Pulmonary artery endothelial cell (primary cell): Measurements from ENCODE around the gene IL1R2. TPM values are rescaled to one million over a fixed set of nuclear protein-coding genes. Genes with fewer than 3 reads are reported as not detected.
"Not testable (repeated sequence)": the region's sequence is repeated elsewhere in the genome, so short reads cannot be mapped to it uniquely, and the experiment has no call there.

Experiments used
- DNase-seq: peaks from one replicate; pipeline ENCODE4 v3.0.0-alpha.2; 2011; ENCODE audit warnings: low read depth, low spot score
- total RNA-seq: library from RNA; depleted of rRNA; stranded (reverse); fragments of >200 nt; gene quantifications from 2 replicates; pipeline ENCODE4 v1.2.3, GENCODE V29; 2014

Gene IL1R2
- total RNA-seq, 1 donor from 2014 or later = 0.13 TPM

DNA sequence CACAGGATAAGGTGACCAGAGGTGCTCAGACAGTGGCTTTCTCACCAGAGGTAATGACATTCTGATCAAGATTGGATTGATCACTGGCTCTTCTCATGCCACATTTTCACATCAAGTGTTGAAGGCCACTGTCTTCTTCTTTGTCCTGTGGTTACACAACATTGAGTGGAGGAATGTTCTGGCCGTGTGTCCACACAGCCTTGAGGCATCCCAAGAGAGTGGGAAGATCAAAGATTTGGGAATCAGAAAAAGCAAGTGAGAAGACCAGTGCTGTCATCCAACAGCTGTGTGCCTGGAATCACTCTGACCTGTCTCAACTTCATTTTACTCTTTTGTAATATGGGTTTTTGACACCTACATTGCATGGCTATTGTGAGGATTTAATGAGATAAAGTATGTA is 67.4 kb downstream of the IL1R2 start:
- DNase-seq = no peak

DNA sequence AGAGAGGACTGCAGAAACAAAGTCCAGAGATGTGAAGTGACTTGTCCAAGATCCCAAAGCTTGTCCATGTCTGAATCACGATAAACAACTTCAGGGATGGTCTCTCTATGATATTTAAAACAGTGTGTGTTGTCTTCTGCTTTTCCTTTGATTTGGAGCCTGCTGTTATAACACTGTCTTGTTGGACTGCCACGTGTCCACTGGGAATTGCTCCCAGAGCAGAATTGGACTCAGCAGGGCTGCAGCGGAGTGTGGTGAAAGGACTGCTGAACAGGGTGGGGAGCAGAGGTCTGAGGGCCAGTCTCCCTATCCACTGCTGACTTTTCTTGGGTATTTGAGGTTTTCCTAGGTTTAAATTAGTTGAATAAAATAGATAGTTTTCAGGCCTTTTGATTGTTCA is 68.3 kb downstream of the IL1R2 start:
- no peak for DNase-seq

DNA sequence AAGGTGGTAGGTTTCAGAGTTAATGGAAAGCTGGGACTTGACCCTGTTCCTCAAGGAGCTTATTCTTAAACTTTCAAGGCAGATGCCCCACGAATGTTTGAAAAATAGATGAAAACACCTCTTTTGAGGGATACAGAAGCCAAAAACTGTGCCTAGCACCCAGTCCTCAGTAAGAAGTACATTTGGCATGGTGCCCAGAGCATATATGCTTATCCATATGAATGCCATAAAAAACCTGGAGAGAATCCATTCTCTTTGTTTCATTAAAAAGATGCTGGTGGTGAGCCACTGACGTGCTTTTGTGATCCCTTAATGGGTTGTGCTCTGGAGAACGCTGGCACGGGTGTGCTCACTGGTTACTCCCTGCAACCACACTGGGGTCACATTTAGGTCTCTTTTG is 69.0 kb downstream of the IL1R2 start:
- no peak for DNase-seq

DNA sequence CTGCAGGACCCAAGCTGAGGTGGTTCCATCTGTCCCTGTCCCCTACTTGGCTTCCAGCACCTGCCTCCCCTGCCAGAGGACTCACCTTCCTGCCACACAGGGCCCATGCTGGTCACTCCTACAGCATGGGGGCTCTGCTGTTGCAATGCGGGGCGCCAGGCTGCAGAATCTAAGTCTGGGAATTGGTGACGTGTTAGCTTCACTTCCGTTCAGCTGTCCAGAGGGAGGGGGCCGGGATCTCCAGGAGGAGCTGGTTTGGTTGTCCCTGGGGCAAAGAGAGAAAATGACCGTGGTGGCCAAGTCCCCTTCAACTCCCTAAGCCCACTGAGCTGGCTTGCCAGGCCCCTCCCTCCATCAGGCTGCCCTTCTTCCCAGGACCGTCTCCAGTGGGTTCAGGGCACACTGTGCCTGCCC is 69.5 kb downstream of the IL1R2 start:
- DNase-seq = no peak

DNA sequence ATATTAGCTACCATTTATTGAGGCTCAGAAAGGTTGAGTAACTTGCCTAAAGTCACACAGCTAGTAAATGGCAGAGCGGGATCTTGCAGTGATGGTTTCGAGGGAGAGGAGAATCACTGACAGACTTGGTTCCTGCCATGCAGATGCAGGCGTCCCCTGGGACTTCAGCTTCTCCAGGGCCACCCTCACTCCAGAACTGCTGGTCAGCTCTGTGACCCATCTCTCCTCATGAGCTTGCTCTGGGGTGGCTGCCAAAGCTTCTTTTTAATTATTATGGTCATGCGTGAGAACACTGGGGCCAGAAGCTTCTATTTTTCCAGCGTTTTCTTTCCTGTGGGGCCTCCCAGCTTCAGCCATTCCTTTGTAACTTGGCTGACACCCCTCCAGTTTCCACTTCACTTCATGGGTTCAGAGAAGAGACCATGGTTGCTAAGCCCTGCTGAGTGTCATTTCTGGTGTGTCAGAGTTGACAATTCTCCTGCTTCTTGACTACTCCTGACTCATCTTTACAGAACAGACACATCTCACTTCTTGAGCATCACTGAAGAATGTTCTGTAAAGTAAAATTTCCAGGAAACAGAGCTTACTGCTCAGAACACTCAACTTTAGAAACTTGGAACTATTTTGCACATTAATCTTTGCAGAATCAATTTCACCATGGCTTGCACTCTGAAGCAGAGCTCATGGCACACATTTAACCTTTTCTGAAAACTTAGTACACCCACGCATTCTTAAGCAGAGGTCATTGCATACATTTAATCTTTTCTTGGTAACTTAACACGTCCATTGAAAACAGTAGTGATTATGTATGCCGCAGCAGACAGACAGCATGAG is 70.4 kb downstream of the IL1R2 start:
- no peak for DNase-seq

DNA sequence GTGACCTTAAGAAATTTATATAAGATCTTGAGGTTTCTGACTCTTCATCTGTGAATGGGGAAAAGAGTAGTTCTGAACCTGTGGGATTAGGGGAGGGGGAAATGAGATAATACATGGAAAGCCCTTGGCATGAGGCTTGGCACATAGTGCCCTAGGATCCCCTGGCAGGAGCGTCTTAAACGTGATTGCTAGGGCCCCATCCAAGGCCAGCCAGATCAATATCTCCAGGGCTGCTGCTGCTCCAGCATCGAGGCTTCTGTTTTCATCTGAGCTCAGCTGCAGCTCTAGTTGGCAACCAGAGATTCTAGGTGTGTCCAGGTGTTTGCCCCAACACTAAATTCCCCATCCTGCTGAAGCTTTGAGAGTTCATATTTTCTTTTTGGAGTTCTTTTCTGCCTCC is 71.0 kb downstream of the IL1R2 start:
- no peak for DNase-seq

DNA sequence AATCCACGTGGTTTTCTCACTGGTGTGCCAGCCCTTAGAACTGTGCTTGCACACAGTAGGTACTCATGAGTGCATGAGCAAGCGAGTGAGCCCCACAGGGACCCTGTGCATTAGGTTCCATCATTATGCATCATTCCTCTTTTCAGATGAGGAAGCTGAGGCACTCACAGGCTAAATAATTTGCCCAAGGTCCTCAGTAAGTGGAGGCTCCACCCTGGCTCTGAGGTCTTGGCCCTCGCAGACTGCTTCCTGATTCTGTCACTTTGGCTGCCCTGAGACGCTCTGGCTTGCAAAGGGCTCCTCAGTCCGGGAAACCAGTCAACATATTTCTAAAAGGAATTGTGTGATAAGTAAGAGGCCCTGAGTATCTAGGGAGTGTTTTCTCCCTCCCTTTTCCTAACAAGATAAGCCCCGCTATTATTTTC is 71.7 kb downstream of the IL1R2 start:
- no peak for DNase-seq

DNA sequence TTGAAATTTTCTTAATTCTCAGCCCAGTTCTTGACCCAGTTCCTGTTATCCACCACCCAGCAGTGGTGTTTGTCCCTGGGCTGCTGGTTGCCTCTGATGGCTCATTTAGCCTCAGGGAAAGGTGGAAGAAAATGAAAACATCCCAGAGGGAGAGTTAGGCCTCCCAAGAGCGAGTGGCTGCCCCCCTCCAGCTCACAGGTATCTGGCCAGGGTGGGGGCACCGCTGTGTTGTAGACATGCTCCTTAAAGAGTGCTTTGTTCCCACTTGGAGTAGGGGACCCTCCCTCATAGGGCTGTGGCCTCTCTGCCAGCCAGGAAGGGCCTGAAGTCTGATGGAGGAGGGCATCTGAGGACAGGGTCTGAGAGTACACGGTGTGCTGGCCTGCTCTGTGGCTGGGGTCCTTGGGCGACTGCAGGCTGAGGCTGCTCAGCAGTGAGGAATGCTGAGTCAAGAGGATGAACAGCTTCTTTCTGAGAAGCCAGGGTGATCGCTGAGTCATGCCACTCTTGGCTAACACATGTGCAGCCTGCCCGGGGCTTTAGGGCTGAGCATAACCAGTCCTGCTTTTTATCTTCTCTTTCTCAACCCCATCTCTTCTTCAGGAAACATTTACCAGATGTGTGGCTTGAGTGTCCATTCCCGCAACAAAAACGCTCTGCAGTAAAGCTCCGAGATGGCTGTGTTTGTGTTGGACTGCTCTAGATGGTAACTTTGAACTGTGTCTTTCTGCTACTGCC is 72.3 kb downstream of the IL1R2 start:
- DNase-seq = peak; percentile 82

DNA sequence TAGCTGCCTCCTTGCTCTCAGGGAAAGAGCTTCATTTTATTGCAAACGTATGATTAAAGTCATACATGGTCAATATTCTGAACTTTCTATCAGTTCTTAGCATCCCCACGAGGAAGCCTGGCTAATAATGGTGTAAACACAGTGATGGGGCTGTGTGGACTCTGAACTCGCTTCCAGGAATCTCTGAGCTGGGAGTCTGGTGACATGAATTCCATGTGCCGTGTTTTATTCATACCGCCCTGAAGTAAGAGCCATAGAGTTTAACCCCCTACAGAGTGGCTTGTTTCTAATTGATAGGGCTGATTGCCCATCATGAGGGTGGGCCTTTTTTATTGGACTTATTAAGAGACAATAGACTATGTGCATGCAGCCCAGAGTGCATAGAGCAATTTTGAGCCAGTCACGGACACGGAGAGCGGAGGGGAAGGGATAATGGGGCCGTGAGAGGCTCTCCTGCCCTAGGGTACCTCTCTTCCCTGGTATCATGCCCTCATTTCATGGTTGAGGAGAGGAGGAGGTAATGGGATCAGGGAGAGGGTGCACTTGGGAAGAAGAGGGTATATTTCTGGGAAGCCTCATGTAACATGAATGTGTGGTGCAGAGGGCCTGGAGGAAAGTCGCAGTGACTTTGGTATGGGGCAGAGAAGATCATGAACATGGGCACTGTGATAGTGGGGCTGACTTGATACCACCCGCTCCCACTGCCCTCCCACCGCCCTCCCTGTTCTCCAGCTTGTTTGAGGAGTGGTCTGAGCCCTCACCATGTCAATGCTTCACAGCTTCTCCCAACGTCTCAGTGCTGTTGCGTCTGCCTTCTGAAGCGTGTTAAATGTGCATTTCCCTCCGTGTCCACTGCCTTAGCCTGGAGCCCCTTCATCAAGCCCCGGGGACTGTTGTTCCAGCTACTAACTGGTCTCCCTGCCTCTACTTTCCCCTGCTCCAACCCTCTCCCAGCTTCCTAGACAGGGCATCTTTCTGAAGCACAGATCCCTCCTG is 73.2 kb downstream of the IL1R2 start:
- DNase-seq = no peak

DNA sequence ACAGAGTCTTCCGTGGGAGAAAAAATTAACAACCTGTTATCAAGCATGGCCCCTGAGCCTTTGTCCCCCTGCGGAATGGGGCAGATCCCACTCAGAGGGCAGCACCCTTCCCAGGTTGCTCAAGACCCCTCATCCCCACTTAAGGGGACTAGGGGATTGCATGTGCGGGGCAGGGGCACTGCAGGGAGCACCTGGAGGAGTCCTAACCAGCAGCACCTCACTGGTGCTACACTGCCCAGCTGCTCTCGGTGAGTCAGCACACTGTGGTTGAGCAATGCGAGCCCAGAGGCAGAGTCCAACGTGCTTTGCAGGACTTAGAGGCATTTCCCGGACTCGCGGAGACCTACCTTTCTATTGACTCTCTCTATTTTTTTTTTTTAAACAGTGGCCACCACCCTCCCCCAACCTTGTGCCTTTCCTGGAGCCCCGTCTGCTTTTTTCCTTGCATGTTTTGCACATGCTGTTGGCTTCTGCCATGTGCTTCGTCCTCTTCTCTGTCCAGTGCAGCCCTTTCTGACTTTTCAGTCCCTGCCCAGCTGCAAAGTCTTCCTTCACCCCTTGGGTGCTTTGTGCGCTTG is 74.0 kb downstream of the IL1R2 start:
- no peak for DNase-seq

DNA sequence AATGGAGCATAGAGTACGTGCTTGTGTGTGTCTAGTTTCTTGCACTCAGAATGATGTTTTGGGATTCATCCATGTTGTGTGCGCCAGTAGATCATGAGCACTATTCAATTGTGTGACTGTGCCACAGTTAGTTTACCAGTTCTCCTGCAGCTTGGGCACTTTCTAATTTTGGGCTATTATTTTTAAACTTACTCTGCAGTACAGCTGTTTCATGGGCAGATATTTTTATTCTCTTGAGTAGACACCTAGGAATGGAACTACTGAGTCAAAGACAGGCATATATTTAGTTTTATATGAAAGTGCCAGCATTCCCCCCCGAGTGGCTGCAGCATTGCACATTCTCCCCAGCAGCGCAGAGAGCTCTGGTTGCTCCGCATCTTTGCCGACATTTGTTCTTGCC is 74.8 kb downstream of the IL1R2 start:
- no peak for DNase-seq

DNA sequence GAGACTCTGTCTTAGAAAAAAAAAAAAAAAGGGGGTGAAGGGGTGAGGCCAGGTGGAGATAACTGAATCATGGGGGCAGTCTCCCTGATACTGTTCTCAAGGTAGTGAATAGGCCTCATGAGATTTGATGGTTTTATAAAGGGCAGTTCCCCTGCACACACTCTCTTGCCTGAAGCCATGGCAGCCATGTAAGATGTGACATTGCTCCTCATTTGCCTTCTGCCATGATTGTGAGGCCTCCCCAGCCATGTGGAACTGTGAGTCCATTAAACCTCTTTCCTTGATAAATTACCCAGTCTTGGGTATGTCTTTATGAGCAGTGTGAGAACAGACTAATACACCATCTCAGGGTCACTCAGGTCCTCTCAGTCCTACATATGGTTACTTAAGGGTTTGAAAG is 76.4 kb downstream of the IL1R2 start:
- DNase-seq = not testable (repeated sequence)

DNA sequence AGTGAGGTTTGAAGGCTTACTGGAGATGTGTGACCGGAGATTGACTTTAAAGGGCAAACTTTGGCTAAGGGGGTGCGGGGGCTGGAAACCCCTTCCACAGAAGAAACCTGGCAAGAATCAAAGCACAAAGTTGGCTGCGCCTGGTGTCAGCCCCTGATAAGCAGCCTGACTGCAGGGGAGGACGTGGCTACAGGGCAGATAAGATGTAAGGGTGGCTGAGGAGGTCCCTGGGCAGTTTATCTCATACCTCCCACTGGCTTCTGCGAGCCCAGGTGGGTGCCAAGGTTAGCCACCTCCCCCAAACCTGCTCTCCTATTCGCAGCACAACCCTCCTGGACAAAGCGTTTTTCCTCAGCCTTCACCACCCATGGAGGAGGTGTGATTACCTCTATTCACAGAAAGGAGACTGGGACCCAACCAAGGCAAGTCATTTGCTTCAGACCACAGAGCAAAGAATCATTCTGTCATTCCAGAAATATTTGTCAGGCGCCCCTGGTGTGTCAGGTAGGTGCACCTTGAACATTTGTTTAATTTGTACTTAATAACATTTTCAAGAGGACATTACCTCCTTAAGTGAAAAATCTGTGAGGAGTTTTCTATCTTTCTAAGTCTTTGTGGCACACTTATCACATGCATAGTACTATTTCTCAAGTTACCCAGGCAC is 77.7 kb downstream of the IL1R2 start:
- DNase-seq = no peak

DNA sequence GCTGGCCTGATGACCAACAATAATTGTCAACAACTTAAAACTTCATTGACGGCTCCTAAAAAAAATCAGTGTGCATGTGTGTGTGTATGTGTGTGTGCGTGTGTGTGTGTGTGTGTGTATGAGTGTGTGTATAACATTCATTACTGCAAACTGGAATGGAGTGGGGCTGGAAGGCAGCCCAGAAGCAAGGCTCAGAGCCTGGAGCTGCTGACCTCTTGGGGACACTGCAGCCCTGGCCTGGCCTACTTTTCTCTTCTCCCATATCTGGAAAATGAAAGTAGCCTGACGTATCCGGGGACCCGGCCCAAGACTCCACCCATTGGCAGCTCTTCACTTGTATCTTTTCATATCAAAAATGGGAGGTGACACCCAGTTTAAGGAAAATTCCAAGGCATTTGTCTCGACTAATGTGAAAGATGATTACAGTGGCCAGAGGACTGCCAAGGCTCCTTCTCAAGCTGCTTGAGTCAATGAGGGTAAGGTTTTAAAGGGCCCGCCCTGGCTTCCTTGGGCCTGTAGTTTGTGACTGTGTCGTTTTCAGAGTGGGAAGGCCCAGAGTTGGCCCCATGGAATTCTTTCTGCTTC is 78.4 kb downstream of the IL1R2 start:
- DNase-seq = no peak

DNA sequence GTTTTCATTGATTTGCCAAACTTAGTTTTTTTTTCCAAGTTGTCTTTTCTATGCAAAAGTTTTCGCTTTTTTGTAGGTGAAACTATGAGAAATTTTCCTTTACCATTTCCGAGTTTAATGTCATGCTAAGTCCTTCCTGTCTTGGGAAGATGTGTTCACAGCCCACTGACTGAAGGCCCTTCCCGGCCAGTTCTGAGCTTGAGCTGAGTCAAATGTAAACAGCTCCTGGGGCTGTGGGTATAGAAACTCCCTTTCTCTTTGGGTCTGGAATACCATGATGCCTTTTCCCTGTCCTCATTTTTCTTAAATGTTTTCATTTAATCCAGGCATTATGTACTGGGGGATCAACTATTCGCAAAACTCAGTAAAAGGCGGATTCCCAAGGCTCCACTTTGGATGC is 81.0 kb downstream of the IL1R2 start:
- no peak for DNase-seq

DNA sequence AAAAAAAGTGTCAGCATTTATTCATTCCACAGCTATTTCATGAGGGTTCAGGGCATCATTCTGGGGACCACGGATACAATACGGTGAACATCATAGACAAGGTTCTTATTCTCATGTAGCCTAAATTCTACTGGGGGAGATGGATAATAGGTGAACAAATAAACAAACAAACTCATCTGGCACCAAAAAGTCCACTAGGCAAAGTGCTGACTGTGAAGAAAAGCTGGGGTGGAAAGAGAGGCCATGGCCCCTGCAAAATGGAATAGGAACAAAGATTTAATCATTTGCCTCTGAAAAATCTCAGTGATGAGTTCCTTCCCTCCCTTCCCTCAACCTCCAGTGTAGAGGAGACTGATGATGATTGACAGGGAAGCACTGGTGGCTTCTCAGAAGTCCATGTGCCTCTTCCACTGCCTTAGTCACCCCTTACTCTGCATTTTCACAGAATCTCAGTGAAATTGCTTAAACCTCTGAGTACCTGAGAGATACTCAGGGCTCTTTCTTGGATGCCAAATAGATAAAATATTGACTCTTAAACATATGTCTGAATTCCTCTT is 81.5 kb downstream of the IL1R2 start:
- DNase-seq = no peak

DNA sequence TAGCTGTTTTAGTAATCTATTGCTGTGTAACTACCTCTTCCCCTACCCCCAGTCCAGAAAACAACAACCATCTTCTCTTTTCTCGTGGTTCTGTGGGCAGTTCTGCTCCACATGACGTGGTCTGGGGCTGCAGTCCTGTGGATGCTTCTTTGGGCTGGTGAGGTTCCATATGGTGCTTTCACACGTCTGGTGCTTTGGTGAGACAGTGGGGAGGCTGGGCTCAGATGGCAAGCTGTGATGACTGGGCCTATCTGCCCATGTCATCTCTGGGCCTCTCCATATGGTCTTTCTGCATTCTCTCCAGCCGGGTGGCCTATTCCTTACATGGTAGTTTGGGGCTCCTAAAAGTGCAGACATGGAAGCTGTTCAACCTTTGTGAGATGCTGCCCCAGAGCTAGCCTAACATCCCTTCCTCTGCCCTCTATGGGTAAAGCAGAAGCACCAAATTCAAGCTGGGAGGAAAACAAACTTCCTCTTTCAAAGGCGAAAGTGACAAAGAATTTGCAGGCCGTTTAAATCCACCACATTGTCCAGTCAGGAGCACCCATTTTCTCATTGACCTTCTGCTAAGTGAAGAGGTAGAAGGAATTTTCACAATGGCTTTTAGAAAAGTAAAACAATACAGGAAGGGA is 82.5 kb downstream of the IL1R2 start:
- DNase-seq = no peak

DNA sequence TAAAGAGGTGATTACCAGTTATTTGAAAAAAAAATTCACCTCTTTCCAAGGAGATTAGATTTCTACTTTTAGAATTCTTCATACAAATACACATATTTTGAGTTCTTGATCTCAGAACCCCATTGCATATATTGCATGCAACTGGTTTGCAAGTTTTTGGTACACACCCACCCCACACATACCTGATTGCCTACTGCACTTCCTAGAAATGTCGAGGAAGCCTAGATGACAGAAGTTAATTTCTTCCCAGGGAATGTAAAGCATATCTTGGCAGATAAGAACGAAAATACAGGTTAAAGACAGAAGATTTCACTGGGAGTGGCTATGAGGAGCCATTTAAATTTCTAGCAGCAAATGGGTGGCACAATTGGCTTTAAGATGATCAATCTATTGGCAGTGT is 83.7 kb downstream of the IL1R2 start:
- DNase-seq = no peak

DNA sequence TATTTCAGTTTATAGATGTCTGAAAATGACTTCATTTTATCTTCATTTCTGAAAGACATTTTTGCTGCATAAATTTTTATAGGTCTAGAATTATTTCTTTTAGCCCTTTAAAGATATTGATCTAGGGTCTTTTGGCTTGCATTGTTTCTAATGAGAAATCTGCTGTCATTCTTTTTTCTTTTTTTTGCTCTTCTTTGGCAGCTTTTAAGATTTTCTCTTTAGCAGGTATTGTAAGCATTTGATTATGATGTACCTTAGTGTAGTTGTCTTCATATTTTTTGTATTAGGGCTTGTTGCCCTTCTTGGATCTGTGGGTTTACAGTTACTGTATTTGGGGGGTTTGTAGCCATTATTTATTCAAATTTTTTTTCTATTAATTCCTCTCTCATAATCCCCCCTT is 84.8 kb downstream of the IL1R2 start:
- DNase-seq = no peak
